H4 (cell line): Measurements from ENCODE around the gene SHH. TPM values are rescaled to one million over a fixed set of nuclear protein-coding genes. Genes with fewer than 3 reads are reported as not detected.
"Not testable (repeated sequence)": the region's sequence is repeated elsewhere in the genome, so short reads cannot be mapped to it uniquely, and the experiment has no call there.

Source experiments
- DNase-seq: peaks from one replicate; pipeline ENCODE4 v3.0.0-alpha.2; 2015; ENCODE audit warnings: low spot score
- total RNA-seq: library from RNA; depleted of rRNA; stranded (reverse); fragments of >200 nt; shearing (Covaris generic); gene quantifications from 2 replicates; pipeline ENCODE4 v1.2.3, GENCODE V29; 2014

The SHH gene
- total RNA-seq, 1 experiment from 2014 or later: not detected

DNA sequence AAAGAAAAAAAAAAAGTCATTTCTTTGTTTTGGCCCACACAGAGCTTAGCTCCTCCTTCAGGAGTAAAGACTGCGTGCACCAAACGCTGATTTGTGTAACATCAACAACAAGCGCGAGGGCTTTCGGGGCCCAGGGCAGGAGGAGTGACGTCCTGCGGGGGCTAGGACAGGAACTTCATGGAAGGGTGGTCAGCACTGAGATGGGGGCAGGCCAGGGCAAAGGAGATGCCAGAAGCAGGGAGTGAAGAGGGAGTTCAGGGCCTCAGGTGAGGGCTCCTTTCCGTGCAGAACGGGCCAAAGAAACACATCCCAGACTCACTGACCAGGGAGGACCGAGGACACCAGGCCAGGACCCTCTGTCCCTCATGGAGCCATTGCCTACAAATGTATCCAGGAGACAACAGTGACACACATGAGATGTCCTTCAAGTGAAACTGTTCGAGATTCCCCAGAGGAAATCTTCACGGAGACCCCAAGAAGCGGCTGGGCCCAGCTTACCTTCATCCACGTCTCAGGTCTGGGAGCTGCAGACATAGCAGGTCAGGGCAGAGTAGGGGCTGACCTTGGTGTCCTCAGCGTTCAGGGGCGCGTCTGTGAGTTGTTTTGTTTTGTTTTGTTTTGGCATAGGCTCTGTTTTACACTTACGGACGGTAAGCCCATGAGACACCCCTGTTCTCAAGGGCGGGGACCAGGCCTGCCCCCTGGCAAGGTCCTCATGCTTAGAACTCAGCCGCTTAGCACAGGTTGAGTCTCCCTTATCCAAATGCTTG, 30.4 kb upstream of the SHH start:
- DNase-seq: no peak

DNA sequence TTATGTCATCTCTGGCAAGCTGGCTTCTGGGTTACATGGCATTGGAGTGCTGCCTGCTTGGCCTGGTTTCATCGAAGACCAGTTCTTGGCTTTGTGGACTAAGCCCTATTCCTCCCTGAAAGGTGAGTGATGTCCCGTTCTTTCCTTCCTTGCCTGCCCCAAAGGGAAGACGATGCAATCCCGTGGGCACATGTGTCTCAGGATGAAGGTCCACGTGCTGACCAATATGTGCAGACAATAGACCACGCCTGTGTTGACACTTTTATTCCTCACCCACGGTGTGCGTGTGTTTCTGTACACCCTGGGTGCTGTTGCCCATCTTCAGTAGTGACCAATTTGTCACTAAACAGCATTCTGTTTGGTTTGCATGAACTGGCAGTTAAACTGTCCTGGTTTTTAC, 28.6 kb upstream of the SHH start:
- DNase-seq: no peak

DNA sequence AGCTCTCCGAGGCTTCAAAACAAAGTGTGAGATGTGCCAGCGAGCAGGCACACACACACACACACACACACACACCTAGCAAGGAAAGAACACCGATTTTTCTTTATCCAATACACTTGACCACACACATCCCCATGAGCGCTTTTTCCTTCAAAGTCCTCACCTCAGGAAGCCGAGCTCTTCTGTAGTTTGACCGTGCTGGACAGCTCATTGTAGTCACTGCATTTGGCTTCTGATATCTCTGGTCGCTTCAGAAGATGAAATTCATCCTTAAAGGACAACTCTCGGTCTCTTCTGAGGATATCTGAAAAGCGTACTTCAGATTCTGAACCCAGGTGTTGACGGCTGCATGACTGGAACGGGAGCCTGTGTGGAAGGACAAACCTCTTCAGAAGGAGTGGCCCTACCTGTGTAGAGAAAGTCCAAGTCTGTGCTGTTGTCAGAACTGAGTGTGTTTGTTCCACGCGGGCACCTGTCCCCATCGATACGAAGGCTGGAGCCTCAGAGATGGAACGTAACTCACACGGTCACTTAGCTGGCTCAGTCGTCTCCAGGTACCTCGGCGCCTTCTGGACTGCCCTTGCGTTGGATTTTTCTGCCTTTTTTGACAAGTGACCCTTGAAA, 28.1 kb upstream of the SHH start:
- DNase-seq: no peak

DNA sequence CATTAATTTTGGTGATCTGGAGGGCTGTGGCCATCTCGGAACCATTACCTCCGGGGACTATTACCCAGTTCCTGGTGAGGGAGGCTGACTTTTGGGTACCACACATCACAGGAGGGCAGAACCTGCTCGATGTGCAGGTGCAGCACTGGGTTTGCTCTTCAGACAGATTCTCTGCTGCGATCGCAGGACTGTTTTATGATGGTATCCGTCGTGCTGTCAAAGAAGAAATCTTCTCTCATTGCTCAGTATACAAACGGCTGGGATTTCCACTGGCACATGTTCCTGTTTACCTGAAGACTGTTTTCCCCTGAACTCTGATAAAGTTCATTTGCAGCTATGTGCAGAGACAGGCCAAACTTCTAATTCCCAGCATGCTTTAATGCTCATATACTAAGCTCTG, 27.2 kb upstream of the SHH start:
- DNase-seq: no peak

DNA sequence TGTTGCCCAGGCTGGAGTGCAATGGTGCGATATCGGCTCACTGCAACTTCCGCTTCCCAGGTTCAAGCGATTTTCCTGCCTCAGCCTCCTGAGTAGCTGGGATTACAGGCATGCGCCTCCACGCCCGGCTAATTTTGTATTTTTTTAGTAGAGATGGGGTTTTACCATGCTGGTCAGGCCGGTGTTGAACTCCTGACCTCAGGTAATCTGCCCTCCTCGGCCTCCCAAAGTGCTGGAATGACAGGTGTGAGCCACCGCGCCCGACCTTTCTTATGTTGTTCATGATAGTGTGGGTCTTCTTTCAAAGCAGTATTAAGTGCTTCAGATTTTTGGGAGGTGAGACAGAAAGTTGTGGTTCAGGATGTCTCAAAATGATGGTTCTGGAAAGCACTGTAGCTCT, 26.0 kb upstream of the SHH start:
- DNase-seq: not testable (repeated sequence)

DNA sequence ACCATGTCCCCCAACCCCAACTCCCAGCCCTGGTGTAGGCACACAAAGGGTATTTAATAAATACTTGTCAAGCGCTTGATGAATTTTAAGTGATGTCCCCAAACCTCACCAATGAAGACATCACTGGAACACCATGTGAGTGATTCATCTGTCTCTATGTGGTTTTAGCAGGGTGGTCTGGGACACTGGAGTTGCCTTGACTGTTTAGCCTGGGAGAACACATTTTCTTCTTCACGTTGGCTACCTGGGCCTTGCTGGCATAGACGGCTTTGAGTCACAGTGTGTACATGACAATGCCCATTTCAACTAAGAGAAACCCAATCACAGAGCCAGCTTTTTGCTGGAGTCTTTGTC, 24.8 kb upstream of the SHH start:
- no peak for DNase-seq

DNA sequence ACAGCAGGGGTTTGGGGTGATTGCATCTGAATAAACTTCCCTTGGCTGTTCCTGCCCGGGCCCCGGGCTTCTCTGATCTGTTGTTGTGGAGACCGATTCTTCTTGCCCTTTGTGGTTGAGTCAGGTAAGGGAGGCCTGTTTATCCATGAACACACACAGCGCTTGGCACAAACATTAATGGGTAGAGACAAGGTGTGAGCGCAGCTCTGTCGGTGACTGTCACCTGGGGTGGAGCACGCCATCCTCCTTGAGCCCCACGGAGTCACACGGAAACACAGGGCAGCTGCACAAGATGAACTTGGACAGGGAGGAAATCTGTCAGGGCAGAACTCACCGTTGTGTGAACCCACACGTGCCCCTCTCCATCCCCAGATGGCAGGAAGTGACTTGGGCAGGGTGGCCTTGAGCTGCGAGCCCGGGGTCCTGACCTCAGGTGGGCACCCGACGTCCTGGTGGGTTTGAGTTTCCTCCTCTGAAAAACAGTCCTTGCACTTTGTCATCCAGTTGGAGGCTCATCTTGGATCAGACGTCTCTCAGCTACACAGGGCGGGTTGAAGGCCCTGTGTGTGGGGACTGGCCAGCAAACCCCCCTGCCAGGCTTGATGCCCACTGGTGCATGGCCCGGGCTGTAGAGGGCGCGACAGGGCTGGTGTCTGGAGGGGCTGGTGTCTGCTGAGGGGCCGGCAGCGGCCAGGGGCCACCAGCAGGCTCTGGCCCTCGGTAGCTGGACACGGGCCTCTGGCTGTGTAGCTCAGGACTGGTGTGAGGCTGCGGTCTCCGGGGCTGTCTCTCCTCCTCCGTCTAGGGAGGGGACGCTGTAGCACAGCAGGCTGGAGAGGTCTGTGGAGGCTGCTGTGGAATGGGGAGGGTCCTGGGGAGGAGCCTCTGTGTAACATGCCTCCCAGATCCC, 24.2 kb upstream of the SHH start:
- no peak for DNase-seq

DNA sequence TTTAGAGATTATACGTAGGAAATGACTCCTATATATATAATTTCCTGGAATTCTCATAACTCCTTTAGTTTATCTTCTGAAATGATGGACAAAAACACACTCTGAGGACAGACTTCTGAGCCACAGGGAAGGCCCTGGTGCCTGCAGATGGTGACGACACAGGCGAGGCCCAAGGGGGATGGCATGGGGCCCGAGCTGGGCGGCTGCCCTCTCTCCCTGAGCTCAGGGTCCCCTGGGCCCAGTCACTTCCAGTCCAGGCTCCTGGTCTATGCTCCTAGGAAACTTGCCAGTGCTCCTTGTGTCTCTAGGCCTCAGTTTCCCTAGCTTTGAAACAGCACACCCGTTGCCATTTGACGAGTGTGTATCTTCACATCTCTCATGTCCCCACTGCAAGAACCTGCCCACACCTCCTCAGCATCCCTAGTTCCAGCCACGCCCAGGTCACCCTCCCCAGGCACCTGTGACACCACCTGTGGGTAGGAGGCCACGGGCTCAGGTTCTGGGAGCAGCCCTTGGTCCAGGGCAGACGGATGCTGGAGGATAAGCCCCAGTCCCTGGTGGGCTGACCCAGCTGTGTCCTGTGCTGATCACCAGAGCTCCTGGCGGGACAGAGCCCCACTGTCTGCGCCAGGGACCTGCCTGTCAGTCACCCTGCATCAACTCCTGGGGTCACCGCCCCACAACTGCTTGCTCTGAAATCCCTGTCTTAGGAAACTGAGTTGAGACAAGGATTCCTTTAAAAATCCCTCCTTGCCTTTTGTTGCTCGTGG, 23.4 kb upstream of the SHH start:
- no peak for DNase-seq

DNA sequence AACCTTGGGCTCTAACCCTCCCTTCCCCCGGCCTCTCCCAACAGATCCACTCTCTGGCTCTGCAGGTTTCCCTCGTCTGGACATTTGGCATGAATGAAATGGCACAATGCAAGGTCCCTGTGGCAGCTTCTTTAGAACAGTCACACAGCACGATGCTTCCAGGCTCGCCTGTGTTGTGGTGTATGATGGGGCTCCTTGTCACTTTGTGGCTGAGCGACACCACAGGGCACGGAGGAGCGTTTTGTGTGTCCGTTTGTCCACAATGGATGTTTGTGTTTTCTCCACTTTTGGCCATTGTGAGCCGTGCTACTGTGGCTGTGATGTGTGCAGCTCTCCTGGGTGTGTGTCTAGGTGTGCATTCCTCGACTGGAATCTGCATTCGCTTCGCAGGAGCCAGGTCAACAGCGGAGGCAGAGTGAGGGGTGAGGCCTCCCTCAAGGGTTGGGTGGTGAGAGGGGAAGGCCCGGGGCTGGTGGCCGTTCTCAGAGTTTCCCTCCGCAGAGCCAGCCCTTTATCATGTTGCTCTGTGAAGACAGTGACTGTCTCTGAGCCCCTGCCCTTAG, 22.3 kb upstream of the SHH start:
- no peak for DNase-seq

DNA sequence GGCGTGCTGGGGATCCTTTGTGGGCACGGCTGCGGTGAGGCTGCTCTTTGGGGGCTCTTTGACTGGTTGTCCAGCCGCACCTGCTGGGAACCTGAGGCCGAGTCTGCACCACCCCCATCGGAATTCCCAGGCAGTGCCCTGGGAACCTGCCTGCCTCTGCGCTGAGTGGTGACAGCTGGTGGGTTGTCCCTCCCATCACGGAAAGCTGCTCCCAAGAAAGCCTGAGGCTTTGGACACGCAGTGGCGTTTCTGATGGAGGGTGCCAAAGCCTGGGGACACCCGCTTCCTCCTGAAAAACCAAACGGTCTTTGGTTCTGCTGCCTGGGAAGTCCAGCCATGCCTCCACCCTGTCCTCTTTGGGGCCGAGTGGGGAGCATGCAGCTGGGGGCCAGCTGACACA, 21.4 kb upstream of the SHH start:
- no peak for DNase-seq

DNA sequence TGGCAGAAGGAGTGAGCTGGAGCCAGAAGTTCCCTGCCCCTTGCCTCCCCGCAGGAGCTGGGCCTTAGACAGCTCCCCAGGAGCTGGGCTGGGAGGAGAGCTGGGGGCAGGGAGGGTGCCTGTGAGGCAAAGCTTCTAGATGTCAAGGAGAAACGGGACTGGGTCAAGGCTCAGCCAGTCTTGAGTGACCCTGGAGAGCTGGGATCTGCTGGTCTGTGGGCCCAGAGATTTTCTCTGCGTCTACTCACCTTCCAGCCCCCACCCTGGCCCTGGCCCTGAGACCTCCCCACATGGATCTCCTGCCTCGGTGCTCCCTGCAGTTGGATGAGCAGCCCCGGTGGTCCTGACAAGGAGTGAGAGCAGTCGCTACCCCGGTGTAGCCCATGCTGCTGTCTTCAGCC, 20.3 kb upstream of the SHH start:
- no peak for DNase-seq

DNA sequence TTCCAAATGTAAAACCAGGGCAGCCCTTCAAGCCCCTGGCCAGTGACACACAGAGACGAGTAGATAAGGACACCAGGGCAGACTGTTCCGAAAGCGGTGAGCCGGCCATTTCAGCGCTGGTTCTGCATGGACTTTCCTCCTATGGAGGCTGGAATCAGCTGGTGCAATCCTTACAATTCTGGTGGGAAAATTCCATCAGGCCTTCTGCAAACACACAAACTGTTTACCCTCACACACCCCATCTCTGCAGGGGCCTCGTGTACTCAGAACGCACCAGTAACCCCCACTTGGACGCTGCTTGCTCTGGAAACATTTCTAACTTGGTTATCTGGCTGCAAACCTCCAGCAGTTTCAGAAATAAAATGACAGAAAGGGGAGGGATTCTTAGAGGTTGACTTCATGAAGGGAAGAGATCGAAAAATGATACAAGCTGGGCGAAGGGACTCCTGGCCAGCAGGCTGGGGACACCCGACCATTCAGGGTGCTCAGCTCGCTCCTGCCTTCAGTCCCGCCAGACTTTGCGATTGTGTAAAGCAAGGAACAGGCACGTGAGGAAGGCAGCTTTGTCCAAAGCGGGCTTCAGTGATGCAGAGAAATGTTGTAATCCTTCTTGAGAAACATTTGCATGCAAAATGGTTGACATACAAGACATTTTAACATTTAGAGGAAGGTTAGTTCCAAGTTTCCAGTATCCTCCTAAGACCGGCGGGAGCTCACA, 19.7 kb upstream of the SHH start:
- DNase-seq: no peak

DNA sequence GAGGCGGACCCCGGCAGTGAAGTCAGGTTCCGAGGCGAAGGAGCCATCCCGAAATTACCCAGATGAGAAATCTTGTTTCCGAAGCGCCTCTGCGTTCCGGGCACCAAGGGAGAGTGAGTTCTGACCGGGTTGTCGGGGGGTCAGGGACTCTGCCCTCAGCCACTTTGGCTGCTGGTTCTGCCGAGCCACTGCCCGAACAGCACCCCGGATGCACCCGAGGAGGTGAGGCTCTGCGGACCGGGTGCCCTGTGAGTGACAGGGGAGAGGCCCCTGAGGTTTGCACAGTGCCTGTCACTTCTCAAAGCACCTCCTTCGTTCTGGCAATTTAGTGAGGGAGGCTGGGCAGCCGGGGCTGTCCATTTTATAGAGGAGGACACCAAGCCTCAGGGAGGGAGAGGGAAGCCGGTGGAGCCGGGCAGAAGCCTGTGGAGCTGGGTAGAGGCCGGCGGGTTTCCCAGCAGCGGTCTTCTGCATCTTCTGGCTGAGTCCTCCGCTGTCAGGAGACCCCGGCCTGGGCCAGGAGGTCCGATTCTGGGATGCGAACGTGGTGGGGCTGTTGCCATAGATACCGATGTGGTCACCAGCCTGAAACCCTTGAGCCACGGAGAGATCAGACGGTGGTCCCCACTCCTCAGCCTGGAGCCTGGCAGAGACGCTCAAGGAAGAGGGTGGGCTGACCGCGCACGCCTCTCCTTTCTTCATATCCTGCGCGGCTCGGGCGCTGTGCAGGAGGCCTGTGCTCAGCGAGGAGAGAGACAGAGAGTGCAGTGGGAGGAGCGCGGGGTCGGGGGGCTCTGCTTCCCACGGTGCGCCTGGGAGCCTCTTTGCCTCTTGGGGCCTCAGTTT, 18.9 kb upstream of the SHH start:
- DNase-seq: no peak

DNA sequence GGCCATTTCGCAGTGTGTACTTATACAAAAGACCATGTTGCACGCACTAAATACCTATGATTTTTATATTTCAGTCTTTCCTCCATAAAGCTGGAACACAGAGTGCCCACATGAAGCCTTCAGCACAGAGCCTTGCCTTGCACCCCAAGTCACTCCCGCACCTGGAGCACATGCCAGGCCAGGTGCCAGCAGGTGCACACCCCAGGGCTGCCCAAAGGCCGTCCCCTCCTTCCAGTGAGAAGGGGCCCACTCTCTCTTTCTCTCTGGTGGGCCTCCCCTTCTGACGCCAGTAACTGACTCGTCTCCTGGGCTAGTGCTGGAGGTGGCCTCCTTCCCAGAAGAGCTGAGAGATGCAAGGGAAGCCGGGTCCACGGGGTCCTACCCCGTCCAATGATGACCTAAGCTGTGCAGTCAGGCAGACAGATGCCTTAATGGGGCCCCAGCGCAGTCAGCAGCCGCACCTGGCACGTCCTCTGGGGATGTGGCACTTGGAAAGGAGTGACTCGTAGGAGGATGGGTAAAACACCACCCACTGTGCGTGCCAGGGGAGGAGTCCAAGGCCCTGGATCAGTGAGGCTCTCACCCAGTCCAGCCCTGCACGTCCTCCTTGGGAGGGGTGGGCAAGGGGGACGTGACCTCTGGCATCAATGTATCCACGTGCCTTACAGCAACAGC, 17.7 kb upstream of the SHH start:
- no peak for DNase-seq

DNA sequence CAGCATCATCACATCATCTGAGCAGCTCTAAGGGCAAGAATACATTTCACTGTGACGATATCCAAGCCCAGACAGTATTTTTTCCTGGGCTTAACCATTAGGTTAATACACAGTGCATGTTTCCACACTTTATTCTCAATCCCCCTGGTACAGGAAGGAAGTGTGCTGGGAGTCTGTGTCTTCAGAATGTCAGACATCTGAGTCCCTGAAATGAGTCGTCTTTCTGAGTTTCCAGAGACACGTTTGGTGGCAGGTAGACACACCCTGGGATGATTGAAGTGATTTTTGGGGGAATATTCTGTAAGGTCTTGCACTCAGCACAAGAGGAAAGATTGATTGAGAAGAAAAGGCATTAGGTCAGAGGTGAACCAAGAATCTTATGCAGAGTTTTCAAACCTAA, 13.1 kb upstream of the SHH start:
- DNase-seq: no peak

DNA sequence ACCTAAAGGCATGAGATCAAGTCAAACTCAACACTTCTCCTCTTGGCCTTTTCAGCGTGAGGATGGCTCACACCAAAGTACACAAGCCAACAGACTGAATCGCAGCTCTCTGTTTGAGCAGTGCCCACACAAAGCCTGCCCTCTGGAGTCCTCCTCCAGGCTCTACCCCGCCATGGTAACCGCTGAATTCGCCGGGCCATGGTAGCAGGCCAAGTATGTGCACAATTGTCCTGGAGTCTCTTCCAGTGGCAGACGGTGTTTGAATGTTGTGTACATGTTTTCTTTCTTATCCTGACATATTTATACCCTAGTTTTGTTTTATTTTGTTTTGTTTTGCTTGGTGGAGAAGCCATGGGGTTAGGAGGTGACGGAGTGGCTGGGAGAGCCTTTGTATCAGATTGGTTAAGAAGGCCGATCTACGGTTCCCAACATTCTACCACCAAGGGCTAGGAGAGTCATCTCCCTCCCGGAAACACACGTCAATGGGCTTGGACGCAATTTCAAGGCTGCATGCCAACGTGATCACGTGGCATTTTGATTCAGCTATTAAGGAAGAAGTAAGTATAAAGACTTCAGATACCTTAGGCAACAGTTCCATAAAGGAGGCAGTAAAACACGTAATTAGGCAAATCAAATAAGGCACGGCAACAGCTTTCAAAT, 12.1 kb upstream of the SHH start:
- DNase-seq: peak; percentile 75

DNA sequence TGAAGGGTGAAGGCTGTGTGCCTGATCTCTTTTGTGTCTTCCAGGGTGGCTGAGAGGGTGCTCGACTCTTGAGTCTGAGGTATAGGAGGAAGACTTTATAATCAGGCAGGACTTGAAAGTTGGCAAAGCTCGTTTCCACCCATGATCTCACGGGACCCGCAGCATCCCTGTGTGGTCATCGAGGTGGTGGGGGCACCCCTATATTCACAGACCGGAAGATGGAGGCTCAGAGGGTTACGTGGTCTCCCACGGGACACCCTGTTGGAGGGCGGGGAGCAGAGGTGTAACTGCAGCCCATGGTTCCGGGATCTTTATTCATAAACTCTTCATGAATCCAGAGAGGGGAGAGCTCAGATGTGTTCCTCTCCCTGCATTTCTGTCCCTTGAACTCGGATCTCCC, 9.6 kb upstream of the SHH start:
- no peak for DNase-seq

DNA sequence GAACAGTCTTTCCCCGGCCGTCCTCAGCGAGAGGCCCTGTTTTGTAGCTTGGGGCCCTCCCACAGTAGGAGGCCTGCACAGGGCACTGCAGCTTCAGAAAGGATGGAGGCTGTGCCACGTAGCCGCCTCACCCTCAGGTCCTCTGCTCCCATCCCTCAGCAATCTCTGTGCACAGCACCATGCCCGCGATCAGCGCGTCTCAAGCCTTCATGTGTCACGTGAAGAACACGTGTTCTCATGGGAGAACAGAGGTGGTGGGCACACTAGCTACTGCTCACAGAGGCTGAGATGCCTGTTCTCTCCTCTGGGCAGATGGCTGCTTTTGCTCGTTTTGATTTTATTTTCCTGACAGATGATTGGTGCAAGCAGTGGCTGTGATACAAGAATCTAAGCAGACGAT, 8.5 kb upstream of the SHH start:
- DNase-seq: no peak

DNA sequence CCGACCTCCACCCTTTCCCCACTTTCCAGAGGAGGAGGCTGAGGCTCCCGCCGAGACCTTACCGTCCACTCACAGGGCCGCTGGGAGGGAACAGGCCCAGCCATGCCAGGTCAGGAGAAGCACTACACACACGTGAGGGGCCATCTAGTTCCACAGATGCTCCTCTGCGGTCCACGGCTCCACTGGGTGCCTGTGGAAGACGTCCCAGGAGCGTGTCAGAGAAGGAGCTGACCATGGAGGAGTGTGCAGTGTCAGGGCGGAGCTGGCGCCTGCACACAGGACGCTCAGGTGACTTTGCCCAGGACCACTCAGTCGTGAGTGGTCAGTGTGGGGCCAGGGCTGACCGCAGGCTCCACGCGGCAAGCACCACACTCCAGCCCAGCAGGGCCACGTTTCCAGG, 8.0 kb upstream of the SHH start:
- DNase-seq: no peak
